HG03066 (cell line): ENCODE results near the gene PSMD9.
"Not testable (repeated sequence)": the region's sequence is repeated elsewhere in the genome, so short reads cannot be mapped to it uniquely, and the experiment has no call there.

ENCODE experiments used
- ATAC-seq: cut with Tn5 transposase; IDR thresholded peaks from one replicate; pipeline ENCODE4 v1.9.1; 2021; ENCODE audit warnings: low read depth; ENCODE audit not compliant: unreplicated experiment

Gene PSMD9

GRCh38 chr12:121872546-121873215, 15.9 kb upstream of the PSMD9 start:
- no peak for ATAC-seq

GRCh38 chr12:121873216-121873569, 15.4 kb upstream of the PSMD9 start:
- ATAC-seq: no peak

GRCh38 chr12:121874071-121874470, 14.5 kb upstream of the PSMD9 start:
- no peak for ATAC-seq

DNA sequence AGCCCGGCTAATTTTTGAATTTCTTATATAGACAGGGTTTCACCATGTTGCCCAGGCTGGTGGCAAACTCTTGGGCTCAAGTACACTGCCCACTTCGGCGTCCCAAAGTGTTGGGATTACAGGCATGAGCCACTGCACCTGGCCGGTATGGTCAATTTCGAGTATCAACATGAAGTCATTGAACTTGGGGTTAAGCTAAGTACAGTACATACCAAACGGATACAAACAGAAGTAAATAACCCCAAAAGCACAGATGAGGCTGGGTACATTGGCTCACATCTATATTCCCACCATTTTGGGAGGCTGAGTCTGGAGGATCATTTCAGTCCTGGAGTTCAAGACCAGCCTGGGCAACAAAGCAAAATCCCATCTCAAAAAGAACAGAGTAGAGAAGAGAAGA, 13.0 kb upstream of the PSMD9 start:
- no peak for ATAC-seq

- not testable (repeated sequence) for ATAC-seq
Measured at GRCh38 chr12:121876080-121876447, 12.5 kb upstream of the PSMD9 start.

GRCh38 chr12:121883315-121883660, 5.3 kb upstream of the PSMD9 start:
- ATAC-seq: no peak

DNA sequence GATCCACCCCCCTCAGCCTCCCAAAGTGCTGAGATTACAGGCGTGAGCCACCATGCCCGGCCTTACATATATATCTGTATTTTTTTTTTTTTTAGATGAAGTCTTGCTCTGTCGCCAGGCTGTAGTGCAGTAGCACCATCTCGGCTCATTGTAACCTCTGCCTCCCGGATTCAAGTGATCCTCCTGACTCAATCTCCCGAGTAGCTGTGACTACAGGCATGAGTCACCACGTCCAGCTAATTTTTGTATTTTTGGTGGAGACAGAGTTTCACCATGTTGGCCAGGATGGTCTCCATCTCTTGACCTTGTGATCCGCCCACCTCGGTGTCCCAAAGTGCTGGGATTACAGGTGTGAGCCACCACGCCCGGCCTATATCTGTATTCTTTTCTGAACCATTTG, 3.5 kb upstream of the PSMD9 start:
- ATAC-seq: not testable (repeated sequence)

- no peak for ATAC-seq
Measured at GRCh38 chr12:121888083-121888477, 510 bp upstream of the PSMD9 start.

GRCh38 chr12:121889274-121889624, 659 bp downstream of the PSMD9 start:
- no peak for ATAC-seq

DNA sequence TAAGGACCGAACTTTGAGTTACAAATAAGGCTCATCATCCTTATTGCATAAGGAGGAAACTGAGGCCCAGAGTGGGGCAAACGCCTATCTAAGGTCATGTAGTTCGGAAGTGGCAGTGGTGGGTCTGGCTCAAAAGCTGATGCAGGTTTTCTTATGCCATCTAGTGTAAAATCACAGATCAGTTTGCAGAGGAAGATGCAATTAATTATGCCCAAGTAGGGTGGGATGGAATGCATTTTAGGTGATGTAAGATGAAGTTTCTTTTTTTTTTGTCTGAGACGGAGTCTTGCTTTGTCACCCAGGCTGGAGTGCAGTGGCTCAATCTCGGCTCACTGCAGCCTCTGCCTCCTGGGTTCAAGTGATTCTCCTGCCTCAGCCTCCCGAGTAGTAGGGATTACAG, 1.1 kb downstream of the PSMD9 start:
- not testable (repeated sequence) for ATAC-seq

- ATAC-seq: no peak
Measured at GRCh38 chr12:121892673-121893561, 4.3 kb downstream of the PSMD9 start.

DNA sequence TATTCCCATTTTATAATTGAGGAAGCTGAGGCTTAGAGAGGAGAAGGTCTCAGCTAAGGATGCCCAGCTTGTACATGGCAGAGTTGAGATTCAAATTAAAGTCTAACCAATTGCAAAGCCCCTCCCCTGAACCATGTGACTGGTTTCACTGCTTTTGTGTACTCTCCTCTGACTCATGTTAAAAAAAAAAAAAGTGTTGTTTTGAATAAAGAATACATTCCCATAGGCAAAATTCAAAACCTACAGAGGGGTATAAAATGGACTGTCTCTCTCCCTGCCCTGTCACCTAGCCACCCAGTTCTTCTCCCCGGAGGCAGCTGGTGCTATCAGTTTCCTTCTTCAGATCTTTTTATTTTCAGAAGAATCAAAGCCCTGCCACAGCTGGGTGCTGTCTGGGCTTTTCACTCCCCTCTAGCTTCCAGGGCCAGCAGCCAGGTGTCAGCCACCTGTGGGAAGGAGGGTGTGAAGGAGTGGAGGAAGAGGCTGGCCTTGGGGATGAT, 5.4 kb downstream of the PSMD9 start:
- ATAC-seq: no peak

DNA sequence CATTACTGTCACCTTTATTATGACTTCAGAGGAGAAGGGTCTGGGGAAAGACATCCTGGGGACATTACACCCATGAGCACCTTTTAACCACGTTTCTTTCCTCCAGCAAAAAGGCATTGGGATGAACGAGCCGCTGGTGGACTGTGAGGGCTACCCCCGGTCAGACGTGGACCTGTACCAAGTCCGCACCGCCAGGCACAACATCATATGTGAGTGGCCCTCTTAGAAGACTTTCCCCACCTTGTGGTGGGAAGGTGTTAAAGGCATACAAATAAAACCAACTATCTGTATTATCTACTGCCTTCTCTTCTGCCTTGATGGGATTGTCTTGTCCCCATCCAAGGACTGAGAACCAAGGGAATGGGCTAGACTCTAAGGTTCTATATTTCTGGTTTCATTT, 6.0 kb downstream of the PSMD9 start:
- no peak for ATAC-seq

- no peak for ATAC-seq
Measured at GRCh38 chr12:121898287-121898686, 9.7 kb downstream of the PSMD9 start.

DNA sequence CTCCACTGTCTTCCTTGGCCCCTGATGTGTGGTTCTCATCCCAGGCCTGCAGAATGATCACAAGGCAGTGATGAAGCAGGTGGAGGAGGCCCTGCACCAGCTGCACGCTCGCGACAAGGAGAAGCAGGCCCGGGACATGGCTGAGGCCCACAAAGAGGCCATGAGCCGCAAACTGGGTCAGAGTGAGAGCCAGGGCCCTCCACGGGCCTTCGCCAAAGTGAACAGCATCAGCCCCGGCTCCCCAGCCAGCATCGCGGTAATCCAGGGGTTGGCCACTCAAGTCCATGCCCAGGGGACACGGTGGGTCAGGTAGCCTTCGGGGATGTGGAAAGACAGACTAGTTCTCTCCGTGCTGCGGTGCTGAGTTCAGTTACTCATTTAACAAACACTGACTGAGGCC, 11.0 kb downstream of the PSMD9 start:
- no peak for ATAC-seq

GRCh38 chr12:121903202-121903601, 14.6 kb downstream of the PSMD9 start:
- no peak for ATAC-seq

- no peak for ATAC-seq
Measured at GRCh38 chr12:121905746-121906145, 17.2 kb downstream of the PSMD9 start.

DNA sequence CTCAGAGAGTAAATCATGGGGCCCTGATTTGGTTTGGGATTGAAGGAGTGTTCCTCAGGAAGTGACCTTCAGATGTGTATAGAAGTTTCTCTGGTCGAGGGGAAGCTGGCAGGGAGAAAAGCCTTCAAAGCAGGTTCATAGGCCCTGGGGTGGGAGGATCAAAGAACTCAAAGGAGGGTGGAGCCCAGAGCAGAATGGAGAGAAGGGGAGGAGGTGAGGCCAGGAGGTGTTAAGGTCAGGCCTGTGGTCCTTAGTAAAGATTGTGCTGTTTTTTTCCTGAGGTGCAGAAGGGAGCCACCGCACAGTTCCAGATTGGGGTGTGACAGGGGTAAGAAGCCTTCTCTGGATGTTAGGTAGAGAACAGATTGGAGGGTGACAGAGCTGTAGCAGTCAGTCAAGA, 20.1 kb downstream of the PSMD9 start:
- no peak for ATAC-seq

GRCh38 chr12:121911824-121912585, 23.4 kb downstream of the PSMD9 start:
- no peak for ATAC-seq

- ATAC-seq: no peak
Measured at GRCh38 chr12:121915841-121916321, 27.3 kb downstream of the PSMD9 start.

GRCh38 chr12:121916719-121917118, 28.1 kb downstream of the PSMD9 start:
- no peak for ATAC-seq
